Measurements from ENCODE around the gene GID8.

The GID8 gene

DNA sequence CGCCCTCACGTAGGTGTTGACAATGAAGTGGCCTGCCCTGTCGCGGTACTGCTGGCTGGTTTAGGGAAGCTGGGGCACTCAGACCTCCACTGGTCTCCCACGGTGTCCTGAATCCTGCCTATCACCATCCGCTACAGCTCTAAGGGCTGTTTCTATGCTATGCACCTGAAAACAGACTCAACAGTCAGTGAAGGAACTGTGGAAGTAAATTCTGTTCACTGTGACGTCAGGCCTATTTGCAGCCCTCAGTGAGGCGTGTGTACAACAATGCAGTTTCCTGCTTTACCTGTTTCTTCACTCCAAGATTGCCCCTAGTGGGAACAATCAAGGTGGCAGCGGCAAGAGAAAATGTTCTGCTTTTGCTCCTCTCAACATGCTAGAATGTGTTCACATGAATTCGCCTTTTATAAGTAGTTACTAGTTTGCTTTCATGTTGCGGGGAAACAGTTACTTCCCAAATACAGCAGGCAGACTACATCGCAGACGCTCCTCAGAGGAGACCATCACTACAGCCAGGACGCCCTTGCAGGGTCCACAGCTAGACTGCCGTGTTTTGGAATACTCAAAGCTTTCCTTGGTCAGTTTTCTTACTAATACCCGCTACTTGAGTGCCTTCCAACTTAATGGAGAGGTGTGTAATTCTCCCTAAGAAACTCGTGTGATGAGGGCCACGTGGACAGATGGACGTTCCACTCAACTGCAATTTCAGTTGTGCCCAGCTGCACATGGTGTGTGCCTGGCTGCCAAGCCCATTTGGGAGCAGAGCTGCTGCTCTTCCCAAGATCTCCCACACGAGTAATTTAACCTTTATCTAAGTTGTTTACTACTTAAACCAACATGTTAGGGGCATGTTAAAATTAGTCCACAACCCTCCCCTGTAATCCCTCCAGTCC lies 37.0 kb upstream of the GID8 start:
- ChIA-PET CTCF (interaction anchor here (0.7 to 10.0 kb wide), 17 partner anchors 12 to 112 kb away, joined by 3 to 153 read pairs (median 4); partner anchors contain the start of genes DIDO1 and GID8), POLR2A (no interaction called here)
- DNase-seq (ENCODE audit: extremely low spot score): no peak
- TF ChIP-seq, protein P1, sequence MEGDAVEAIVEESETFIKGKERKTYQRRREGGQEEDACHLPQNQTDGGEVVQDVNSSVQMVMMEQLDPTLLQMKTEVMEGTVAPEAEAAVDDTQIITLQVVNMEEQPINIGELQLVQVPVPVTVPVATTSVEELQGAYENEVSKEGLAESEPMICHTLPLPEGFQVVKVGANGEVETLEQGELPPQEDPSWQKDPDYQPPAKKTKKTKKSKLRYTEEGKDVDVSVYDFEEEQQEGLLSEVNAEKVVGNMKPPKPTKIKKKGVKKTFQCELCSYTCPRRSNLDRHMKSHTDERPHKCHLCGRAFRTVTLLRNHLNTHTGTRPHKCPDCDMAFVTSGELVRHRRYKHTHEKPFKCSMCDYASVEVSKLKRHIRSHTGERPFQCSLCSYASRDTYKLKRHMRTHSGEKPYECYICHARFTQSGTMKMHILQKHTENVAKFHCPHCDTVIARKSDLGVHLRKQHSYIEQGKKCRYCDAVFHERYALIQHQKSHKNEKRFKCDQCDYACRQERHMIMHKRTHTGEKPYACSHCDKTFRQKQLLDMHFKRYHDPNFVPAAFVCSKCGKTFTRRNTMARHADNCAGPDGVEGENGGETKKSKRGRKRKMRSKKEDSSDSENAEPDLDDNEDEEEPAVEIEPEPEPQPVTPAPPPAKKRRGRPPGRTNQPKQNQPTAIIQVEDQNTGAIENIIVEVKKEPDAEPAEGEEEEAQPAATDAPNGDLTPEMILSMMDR (IDR thresholded peaks at IDR 0.05; ENCODE audit: control extremely low read depth, extremely low read depth, low read depth, missing control alignments): no peak

DNA sequence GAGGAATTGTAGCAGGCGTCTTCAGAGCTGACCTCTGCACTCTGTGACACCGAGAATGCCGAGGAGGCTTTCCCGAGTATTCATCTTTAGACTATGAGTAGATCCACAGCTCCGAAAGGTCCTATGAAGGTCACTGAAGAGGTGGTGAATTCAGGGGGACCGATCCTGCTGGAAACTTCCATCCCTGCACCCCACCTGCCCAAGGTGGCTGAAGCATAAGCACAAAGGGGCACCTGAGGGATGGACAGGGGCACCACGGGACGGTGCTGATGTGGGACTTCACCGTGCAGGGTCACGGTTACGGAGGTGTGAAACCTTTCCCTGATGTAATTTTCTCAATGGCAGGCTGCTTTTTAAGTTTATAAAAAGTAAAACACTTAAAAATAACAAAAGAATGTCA lies 36.1 kb upstream of the GID8 start:
- CTCF ChIA-PET: interaction anchor here (0.7 to 10.0 kb wide), 11 partner anchors 13 to 106 kb away, joined by 3 to 153 read pairs (median 4); partner anchors contain the start of genes DIDO1 and GID8
- TF ChIP-seq, protein P1 (IDR thresholded peaks at IDR 0.05; ENCODE audit: control extremely low read depth, extremely low read depth, low read depth, missing control alignments): no peak
- POLR2A ChIA-PET: no interaction called here
- DNase-seq (ENCODE audit: extremely low spot score): no peak

DNA sequence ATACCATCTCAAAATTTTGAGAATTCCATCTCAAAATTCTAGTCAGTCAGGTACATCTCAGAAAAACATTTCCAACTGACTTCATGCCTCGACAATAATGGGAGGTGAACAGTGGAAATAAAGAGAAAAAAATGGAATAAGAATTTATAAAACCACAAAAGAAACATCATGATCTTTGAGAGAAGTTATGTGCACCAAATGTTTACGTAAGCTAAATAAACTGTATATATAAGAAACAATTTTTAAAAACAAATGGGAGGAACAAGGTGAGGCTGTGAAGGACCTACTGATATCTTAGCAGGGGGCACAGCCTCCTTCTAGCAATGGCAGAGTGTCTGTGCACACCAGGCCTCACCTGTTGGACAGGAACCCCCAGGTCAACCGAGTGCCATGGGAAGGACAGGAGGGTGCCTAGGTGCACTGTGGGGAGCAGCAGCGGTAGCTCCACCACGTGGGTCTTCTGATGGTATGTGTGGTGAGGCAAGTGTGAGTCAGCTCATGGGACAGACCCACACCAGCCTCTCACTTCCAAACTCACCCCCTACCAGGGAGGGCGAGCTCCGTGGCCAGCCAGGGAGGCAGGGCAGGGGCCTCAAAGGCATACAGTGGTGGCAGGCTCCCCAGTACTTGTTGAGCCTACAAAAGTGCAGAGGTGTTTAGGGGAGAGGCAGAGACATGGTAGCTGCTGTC lies 34.9 kb upstream of the GID8 start:
- CTCF ChIA-PET: interaction anchor here (0.9 to 10.0 kb wide), 14 partner anchors 13 to 106 kb away, joined by 3 to 153 read pairs (median 4); partner anchors contain the start of gene DIDO1
- no peak for DNase-seq (ENCODE audit: extremely low spot score)
- TF ChIP-seq, protein P1 (IDR thresholded peaks at IDR 0.05; ENCODE audit: control extremely low read depth, extremely low read depth, low read depth, missing control alignments): no peak
- POLR2A ChIA-PET: no interaction called here

DNA sequence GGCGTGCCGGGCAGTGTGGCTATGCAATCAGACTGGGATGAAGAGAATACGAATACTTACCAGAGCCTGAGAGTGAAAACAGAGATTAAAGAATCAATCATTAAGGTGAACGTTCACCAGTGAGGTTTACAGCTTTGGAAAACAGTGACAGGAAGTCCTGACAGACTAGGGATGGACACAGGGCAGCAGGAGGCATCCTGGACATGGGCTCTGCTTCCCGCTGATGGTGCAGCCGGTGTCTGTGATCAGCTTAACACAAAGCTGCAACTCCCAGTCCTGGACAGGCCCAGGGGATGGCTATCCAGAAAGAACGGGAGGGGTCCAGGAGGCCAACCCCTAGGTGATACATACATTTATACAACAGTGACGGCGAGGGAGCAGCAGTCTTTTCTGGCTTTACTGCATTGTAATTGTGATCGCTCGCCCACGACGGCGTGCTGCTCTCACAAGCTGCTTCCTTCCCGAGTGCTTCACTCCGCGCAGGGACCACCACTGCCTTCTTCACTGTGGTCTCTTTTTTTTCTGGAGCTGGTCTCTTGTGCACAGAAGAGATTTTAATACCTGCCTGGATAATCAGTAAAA lies 32.3 kb upstream of the GID8 start:
- ChIA-PET CTCF (interaction anchor here (2.8 to 10.0 kb wide), 3 partner anchors 11 to 48 kb away, joined by 8 to 153 read pairs (median 26); partner anchors contain the start of gene DIDO1), POLR2A (no interaction called here)
- DNase-seq (ENCODE audit: extremely low spot score): no peak
- TF ChIP-seq, protein P1 (IDR thresholded peaks at IDR 0.05; ENCODE audit: control extremely low read depth, extremely low read depth, low read depth, missing control alignments): no peak

DNA sequence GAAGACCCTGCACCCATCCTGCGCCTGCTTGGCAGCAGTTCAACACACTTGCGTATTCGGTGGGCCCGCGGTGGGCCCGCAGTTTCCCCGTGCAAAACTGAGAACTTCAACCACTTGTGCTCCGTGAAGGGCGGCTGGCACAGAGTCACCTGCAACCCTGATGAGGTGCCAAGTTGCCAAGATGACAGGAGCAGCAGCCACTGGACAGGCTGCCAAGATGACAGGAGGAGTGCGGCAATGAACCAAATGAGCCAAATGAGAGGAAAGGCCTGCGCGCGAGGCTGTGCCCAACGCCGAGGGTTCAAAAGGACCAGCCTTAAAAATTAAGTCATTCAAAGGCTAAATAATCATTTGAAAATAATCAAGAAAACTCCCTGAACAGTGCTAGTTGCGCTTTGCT lies 31.7 kb upstream of the GID8 start:
- DNase-seq (ENCODE audit: extremely low spot score): no peak
- ChIA-PET CTCF (interaction anchor here (2.1 to 10.0 kb wide), 3 partner anchors 10 to 20 kb away, joined by 8 to 153 read pairs (median 26); partner anchors contain the start of gene DIDO1), POLR2A (no interaction called here)
- TF ChIP-seq, protein P1 (IDR thresholded peaks at IDR 0.05; ENCODE audit: control extremely low read depth, extremely low read depth, low read depth, missing control alignments): no peak

Measured in GM10248 (cell line).